Activated CD4-positive, alpha-beta T cell treated with anti-CD3 and anti-CD28 coated beads, Interleukin-10, Interleukin-2, amounts not matched to agents 100 ng/mL and 50 ng/mL, durations not matched to agents 16 hours and 8 hours (primary cell): ENCODE measurements around the gene NATD1.

Source experiments
- DNase-seq: peaks from one replicate; pipeline ENCODE4 v3.0.0-alpha.2; 2020

The NATD1 gene

GRCh38 chr17:21289902-21290571 lies 36.8 kb upstream of the NATD1 start:
- DNase-seq: no peak

- no peak for DNase-seq
Observed at GRCh38 chr17:21289175-21289901, 36.1 kb upstream of the NATD1 start.

- DNase-seq: peak; percentile 84
Observed at GRCh38 chr17:21288571-21289017, 35.4 kb upstream of the NATD1 start.

- DNase-seq: peak; percentile 99
Observed at GRCh38 chr17:21287703-21288449, 34.7 kb upstream of the NATD1 start.

GRCh38 chr17:21286909-21287702 lies 33.9 kb upstream of the NATD1 start:
- peak; percentile 37 for DNase-seq

- DNase-seq: peak; percentile 43
Observed at GRCh38 chr17:21286066-21286770, 33.0 kb upstream of the NATD1 start.

- DNase-seq: no peak
Observed at GRCh38 chr17:21285164-21286065, 32.2 kb upstream of the NATD1 start.

GRCh38 chr17:21284319-21285163 lies 31.3 kb upstream of the NATD1 start, which contains the start of gene MAP2K3:
TSS of gene MAP2K3 (plus strand) at chr17:21284711. CDS start at chr17:21284921, 210 bp downstream.
- peak; percentile 99 for DNase-seq

GRCh38 chr17:21283482-21284318 lies 30.5 kb upstream of the NATD1 start:
- DNase-seq: no peak

- no peak for DNase-seq
Observed at GRCh38 chr17:21282850-21283249, 29.6 kb upstream of the NATD1 start.

- no peak for DNase-seq
Observed at GRCh38 chr17:21282231-21282630, 29.0 kb upstream of the NATD1 start.

GRCh38 chr17:21280081-21280518 lies 26.9 kb upstream of the NATD1 start:
- DNase-seq: peak; percentile 94

GRCh38 chr17:21279582-21279981 lies 26.4 kb upstream of the NATD1 start:
- DNase-seq: no peak

- no peak for DNase-seq
Observed at GRCh38 chr17:21279198-21279535, 26.0 kb upstream of the NATD1 start.

- peak; percentile 71 for DNase-seq
Observed at GRCh38 chr17:21278450-21279197, 25.4 kb upstream of the NATD1 start.

GRCh38 chr17:21277332-21277731 lies 24.1 kb upstream of the NATD1 start:
- no peak for DNase-seq

- no peak for DNase-seq
Observed at GRCh38 chr17:21276264-21276588, 23.0 kb upstream of the NATD1 start.

- peak; percentile 96 for DNase-seq
Observed at GRCh38 chr17:21275579-21276263, 22.5 kb upstream of the NATD1 start.
